22Rv1 (cell line): ENCODE measurements around the gene IL19.

Experiments used
- H3K27ac ChIP-seq: fragments of 450-650 bp; 2 replicates; pipeline ENCODE4 v1.5.1; 2017
- ZFX ChIP-seq: fragments of 450-650 bp; IDR thresholded peaks from 2 replicates; pipeline ENCODE4 v1.6.1; 2017; ENCODE audit warnings: antibody characterized with exemption, borderline replicate concordance
- TF ChIP-seq, protein P1 (sequence below): fragments of 450-650 bp; IDR thresholded peaks from 2 replicates; pipeline ENCODE4 v1.5.1; 2017; ENCODE audit warnings: mild to moderate bottlenecking

The IL19 gene

DNA sequence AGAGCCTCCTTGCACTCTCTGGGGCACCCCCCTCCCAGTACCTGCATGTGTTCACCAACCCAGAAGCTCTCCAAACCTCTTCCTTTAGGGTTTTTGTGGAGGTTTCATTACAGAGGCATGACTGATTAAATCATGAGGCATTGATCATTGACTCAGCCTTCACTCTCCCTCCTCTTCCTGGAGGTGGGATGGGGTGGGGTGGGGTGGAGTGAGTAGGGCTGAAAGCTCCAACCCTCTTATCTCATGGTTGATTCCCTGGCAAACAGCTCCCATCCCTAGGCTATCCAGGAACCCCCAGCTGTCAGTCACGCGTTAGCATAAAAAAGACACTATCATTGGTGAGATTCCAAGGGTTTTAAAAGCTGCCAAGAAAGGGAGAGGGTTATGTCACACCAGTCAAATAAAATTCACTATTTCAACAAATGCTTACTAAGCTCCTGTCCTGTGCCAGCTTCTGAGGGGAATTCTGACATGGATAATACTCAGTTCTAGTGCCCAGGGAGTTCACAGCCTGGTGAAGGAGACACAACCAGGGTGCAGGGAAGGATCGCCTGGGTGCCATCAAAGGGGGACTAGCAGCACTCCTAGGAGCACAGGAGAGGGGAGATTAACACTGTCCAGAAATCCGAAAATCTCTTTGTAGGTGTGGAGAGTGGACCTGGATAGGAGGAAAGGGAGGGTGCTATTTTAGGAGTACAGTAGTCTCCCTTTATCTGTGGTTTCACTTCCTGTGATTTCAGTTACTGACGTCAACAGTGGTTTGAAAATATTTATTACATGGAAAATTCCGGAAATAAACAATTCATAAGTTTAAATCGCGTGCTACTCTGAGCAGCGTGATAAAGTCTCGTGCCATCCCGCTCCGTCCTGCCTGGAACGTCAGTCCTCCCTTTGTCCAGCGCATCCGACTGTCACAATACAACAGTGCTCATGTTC lies 119.8 kb downstream of the IL19 start:
- H3K27ac ChIP-seq = no peak overlapping the region
- TF ChIP-seq ZFX = no peak
- TF ChIP-seq, protein P1, sequence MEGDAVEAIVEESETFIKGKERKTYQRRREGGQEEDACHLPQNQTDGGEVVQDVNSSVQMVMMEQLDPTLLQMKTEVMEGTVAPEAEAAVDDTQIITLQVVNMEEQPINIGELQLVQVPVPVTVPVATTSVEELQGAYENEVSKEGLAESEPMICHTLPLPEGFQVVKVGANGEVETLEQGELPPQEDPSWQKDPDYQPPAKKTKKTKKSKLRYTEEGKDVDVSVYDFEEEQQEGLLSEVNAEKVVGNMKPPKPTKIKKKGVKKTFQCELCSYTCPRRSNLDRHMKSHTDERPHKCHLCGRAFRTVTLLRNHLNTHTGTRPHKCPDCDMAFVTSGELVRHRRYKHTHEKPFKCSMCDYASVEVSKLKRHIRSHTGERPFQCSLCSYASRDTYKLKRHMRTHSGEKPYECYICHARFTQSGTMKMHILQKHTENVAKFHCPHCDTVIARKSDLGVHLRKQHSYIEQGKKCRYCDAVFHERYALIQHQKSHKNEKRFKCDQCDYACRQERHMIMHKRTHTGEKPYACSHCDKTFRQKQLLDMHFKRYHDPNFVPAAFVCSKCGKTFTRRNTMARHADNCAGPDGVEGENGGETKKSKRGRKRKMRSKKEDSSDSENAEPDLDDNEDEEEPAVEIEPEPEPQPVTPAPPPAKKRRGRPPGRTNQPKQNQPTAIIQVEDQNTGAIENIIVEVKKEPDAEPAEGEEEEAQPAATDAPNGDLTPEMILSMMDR = no peak

DNA sequence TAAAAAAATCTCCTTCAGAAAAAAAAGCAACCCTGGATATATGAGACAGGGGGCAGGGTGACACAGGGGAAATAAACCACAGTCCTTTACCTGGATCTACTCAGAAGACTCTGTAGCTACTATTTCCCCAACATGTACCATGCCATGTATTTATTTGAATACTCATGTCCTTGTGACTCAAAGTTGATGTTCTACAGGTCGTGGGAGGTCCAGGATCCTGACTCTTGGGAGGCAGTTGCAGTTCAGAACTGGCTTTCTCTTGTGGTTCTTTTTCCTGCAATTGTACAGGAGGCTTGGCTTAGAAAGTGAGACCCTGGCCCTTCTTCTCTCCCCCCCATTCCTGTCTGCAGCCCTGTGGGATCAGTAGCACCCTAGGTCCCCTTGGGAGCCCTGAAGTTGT lies 120.8 kb downstream of the IL19 start:
- no peak overlapping the region for H3K27ac ChIP-seq
- no peak for TF ChIP-seq ZFX
- TF ChIP-seq, protein P1 = no peak
